Endothelial cell of umbilical vein (primary cell): ENCODE results near the gene SCGB1D2. TPM values are rescaled to one million over a fixed set of nuclear protein-coding genes. Genes with fewer than 3 reads are reported as not detected.

Source experiments
- BruUV-seq: library from RNA; stranded (reverse); fragments of 400-500 nt; replicated peaks from 2 replicates; lab custom pipeline; 2021; lab: Mats Ljungman, UMichigan
- CTCF ChIA-PET: fragments of 300-600, 350-600 bp; sonication (Branson Sonifier 250); formaldehyde crosslinking; loops from one replicate; lab custom pipeline; 2021; ENCODE audit warnings: antibody characterized with exemption, inconsistent platforms; lab: Charles Lee
- POLR2A ChIA-PET: fragments of 300-600, 350-600 bp; sonication (Branson Sonifier 250); formaldehyde crosslinking; loops from one replicate; lab custom pipeline; 2021; ENCODE audit warnings: antibody characterized with exemption, inconsistent platforms; lab: Charles Lee
- DNase-seq: peaks from one replicate; pipeline ENCODE4 v3.0.0-alpha.2; 2011; ENCODE audit warnings: low read depth, low spot score
- FAIRE-seq: peaks from 2 replicates; lab custom pipeline; 2011; peaks lifted over from hg19 to GRCh38; lab: Jason Lieb, UNC
- H2AFZ ChIP-seq: 2 replicates; pipeline ENCODE4 v1.6.0; 2012; ENCODE audit warnings: low read depth, low read length, control low read depth, inconsistent platforms
- H3K27ac ChIP-seq: 2 replicates; pipeline ENCODE4 v1.5.1; 2011; ENCODE audit warnings: low read depth, mild to moderate bottlenecking, control low read depth, low read length, moderate library complexity; ENCODE audit not compliant: insufficient read depth
- H3K27me3 ChIP-seq, 2 experiments: 2 replicates each; pipeline versions ENCODE4 v1.6.0 to v1.6.1; 2011; ENCODE audit warnings: low read length in 2 of 2, mixed read lengths in 1 of 2; ENCODE audit not compliant: control insufficient read depth in 2 of 2, insufficient read depth in 2 of 2
- H3K36me3 ChIP-seq, 2 experiments: 2 replicates in 1 of 2; 3 replicates in 1 of 2; pipeline ENCODE4 v1.5.1; 2011; ENCODE audit warnings: low read length in 2 of 2, mild to moderate bottlenecking in 1 of 2, moderate library complexity in 1 of 2; ENCODE audit not compliant: control insufficient read depth in 2 of 2, insufficient read depth in 2 of 2; ENCODE audit errors: extremely low read depth in 1 of 2
- H3K4me1 ChIP-seq: 3 replicates; pipeline ENCODE4 v1.5.1; 2011; ENCODE audit warnings: mild to moderate bottlenecking, low read length; ENCODE audit not compliant: control insufficient read depth, insufficient read depth; ENCODE audit errors: extremely low read depth
- H3K4me2 ChIP-seq: 2 replicates; pipeline ENCODE4 v1.6.1; 2011; ENCODE audit warnings: low read length, control low read depth, mixed read lengths; ENCODE audit not compliant: insufficient read depth
- H3K4me3 ChIP-seq, 3 experiments: fragments of 200-600 bp in 1 of 3; sonication (generic), shearing (Covaris generic) in 1 of 3; replicated peaks in 1 of 3; 2 replicates each; pipeline ENCODE4 v1.5.1; 2011 to 2016; ENCODE audit warnings: control low read depth in 3 of 3, low read length in 3 of 3, mild to moderate bottlenecking in 2 of 3, inconsistent platforms in 1 of 3, low read depth in 1 of 3, moderate library complexity in 1 of 3; ENCODE audit not compliant: insufficient read depth in 1 of 3
- H3K79me2 ChIP-seq: 2 replicates; pipeline ENCODE4 v1.6.0; 2012; ENCODE audit warnings: low read length, inconsistent platforms; ENCODE audit not compliant: control insufficient read depth, insufficient read depth
- H3K9ac ChIP-seq: replicated peaks from 2 replicates; pipeline ENCODE3; 2011; ENCODE audit warnings: low read length, control low read depth; ENCODE audit not compliant: insufficient read depth; ENCODE audit errors: extremely low read depth
- H3K9me1 ChIP-seq: replicated peaks from 3 replicates; pipeline ENCODE4 v1.6.0; 2011; ENCODE audit warnings: mild to moderate bottlenecking, low read length; ENCODE audit not compliant: control insufficient read depth, insufficient read depth; ENCODE audit errors: extremely low read depth
- H3K9me3 ChIP-seq: replicated peaks from 2 replicates; pipeline ENCODE4 v1.5.1; 2012; ENCODE audit warnings: low read length, inconsistent platforms; ENCODE audit not compliant: control insufficient read depth, insufficient read depth
- H4K20me1 ChIP-seq: replicated peaks from 2 replicates; pipeline ENCODE3; 2011; ENCODE audit warnings: mild to moderate bottlenecking, low read length; ENCODE audit not compliant: control insufficient read depth, insufficient read depth; ENCODE audit errors: extremely low read depth
- CTCF ChIP-seq, 2 donors: IDR thresholded peaks; 1 replicate in 1 of 2; 2 replicates in 1 of 2; pipeline ENCODE4 v1.5.1; 2011; ENCODE audit warnings: low read length in 2 of 2, mild to moderate bottlenecking in 2 of 2, moderate library complexity in 2 of 2, control low read depth in 1 of 2, inconsistent platforms in 1 of 2, low read depth in 1 of 2; ENCODE audit not compliant: insufficient read depth in 1 of 2; ENCODE audit errors: extremely low read depth in 1 of 2
- EZH2 ChIP-seq: IDR thresholded peaks from 2 replicates; pipeline ENCODE4 v1.6.1; 2012; ENCODE audit warnings: borderline replicate concordance, low read depth, mild to moderate bottlenecking, moderate library complexity, low read length, inconsistent platforms; ENCODE audit not compliant: severe bottlenecking
- FOS ChIP-seq: IDR thresholded peaks from 2 replicates; pipeline ENCODE4 v1.6.1; 2011; ENCODE audit warnings: mild to moderate bottlenecking, low read length, moderate library complexity, borderline replicate concordance; ENCODE audit not compliant: insufficient read depth
- GATA2 ChIP-seq: IDR thresholded peaks from 2 replicates; pipeline ENCODE4 v1.7.0; 2011; ENCODE audit warnings: low read depth, mild to moderate bottlenecking, moderate library complexity, mixed read lengths, low read length; ENCODE audit not compliant: insufficient read length, insufficient read depth
- JUN ChIP-seq: IDR thresholded peaks from 2 replicates; pipeline ENCODE4 v1.6.1; 2011; ENCODE audit warnings: borderline replicate concordance, low read depth; ENCODE audit not compliant: insufficient read length, insufficient read depth
- MYC ChIP-seq: IDR thresholded peaks from one replicate; pipeline ENCODE4 v1.6.1; 2011; ENCODE audit warnings: mild to moderate bottlenecking, low read depth, low read length
- POLR2A ChIP-seq: IDR thresholded peaks from 2 replicates; pipeline ENCODE4 v1.6.1; 2012; ENCODE audit warnings: low read depth, mild to moderate bottlenecking, control low read depth, low read length
- POLR2AphosphoS5 ChIP-seq: IDR thresholded peaks from 2 replicates; pipeline ENCODE4 v1.6.1; 2012; ENCODE audit warnings: low read depth, mild to moderate bottlenecking, control low read depth, low read length, moderate library complexity; ENCODE audit not compliant: insufficient read depth
- dilution Hi-C: fragments of 300-500 bp; cut with MboI; formaldehyde crosslinking; loops from one replicate; pipeline ENCODE4 v1.15.0; 2019; ENCODE audit warnings: low sequenced_read_pairs; ENCODE audit not compliant: extremely low pct_ligation_motif_present
- intact Hi-C: fragments of 100-400 bp; cut with micrococcal nuclease; formaldehyde crosslinking; loops from one replicate; pipeline ENCODE4 v1.10.0; 2022
- polyA plus RNA-seq, 4 experiments: library from polyadenylated mRNA; depleted of rRNA in 3 of 4; stranded (reverse) in 3 of 4; unstranded in 1 of 4; fragments of >200 nt; gene quantifications; 2 replicates each; pipeline versions ENCODE4 v1.2.1 to v1.2.3, GENCODE V29; 2011 to 2012; ENCODE audit warnings: missing spikeins in 1 of 4
- total RNA-seq: library from RNA; stranded (reverse); gene quantifications from 2 replicates; pipeline ENCODE4 v1.2.3, GENCODE V29; 2021
- TF ChIP-seq, protein P1 (sequence below): IDR thresholded peaks from 2 replicates; pipeline ENCODE4 v1.6.1; 2011; ENCODE audit not compliant: insufficient read depth, insufficient read length

Gene SCGB1D2
- total and polyA plus RNA-seq, 2 donors (not counting 3 experiments of a cell fraction or from before 2014, with no cell fraction given): not detected

GRCh38 chr11:62273284-62273683, 31.2 kb downstream of the SCGB1D2 start:
- Histone ChIP-seq H3K36me3 (no peaks in the 10 kb centered on the region), H3K4me1 (no peaks in the 10 kb centered on the region), H3K27me3 (peaks cover 4 to 14% of the 10 kb centered on the region in 2 experiments), H3K4me3 (no peak overlapping the region), H3K9me1 (no peaks in the 10 kb centered on the region), H3K9ac (no peak overlapping the region), H3K9me3 (no peaks in the 10 kb centered on the region), H3K27ac (no peak overlapping the region), H2AFZ (no peak overlapping the region), H4K20me1 (no peaks in the 10 kb centered on the region), H3K79me2 (no peaks in the 10 kb centered on the region), H3K4me2 (no peak overlapping the region)
- TF ChIP-seq, protein P1, sequence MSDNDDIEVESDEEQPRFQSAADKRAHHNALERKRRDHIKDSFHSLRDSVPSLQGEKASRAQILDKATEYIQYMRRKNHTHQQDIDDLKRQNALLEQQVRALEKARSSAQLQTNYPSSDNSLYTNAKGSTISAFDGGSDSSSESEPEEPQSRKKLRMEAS: no peak
- TF ChIP-seq CTCF (IDR thresholded peaks at IDR 0.05; ENCODE audit: extremely low read depth in 1 of 2, insufficient read depth in 1 of 2, low read depth in 1 of 2, low read length in 2 of 2): no peak
- TF ChIP-seq POLR2A: no peak
- no peak for TF ChIP-seq MYC
- TF ChIP-seq FOS: no peak
- no peak for TF ChIP-seq POLR2AphosphoS5
- TF ChIP-seq GATA2: no peak
- no peak for TF ChIP-seq JUN
- no peak for TF ChIP-seq EZH2
- intact Hi-C loops: no loop called here
- POLR2A ChIA-PET: no interaction called here
- FAIRE-seq (no peak), DNase-seq (no peak)
- dilution Hi-C loops: no loop called here
- no TSS peak for BruUV-seq
- CTCF ChIA-PET: interaction anchor here (1.0 kb wide), 1 partner anchor 38 kb away, joined by 4 read pairs; no protein-coding TSS in a partner anchor
